ENCODE data around the gene EPM2A. TPM values are rescaled to one million over a fixed set of nuclear protein-coding genes. Genes with fewer than 3 reads are reported as not detected.

EPM2A gene
- polyA plus RNA-seq, 5 donors, result 6.5 to 8.9 (median 6.8) TPM

DNA sequence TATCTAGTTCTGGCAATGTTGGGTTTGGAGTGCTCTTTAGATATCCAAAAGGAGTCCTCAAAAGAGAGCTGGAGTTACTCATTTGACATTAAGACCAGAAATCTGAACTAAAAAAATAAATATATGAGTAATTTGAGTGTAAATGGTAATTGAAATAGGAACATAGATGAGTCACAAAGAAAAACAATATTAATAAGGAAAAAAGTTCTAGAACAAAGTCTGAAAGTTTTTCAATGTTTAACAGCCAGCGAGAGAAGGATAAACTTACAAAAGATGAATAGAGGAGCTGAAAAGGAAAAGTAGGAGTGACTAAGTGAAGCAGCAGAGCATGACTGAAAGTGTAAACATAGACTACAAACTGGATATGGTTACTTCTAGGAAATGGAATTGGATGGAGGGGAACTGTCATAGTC, 46.8 kb downstream of the EPM2A start:
- no peak for DNase-seq

DNA sequence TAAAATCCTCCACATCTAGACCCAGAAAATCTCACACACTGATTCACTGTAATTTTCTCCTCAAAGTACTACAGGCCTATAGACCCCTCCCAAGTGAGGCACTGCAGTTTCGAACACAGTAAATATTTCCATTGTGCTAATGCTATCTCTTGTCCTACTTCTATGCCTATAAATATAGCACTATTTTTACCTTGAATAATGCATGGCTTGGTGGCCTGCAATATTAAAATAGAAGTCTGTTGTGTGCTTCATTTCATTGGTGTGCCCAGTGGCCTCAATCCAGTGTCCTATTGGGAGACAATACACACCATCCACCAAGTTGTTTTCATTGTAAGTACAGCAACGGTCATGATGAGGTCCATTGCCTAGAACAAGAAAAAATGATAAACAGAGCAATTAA, 49.4 kb downstream of the EPM2A start:
- no peak for DNase-seq

DNA sequence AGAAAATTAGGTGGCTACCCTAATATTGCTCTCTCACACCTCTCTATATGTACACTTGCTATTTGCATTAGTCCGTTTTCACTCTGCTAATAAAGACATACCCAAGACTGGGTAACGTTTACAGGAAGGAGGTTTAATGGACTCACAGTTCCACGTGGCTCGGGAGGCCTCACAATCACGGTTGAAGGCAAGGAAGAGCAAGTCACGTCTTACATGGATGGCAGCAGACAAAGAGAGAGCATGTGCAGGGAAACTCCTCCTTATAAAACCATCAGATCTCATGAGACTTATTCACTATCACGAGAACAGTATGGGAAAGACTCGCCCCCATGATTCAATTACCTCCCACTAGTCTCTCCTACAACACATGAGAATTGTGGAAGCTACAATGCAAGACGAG, 53.4 kb downstream of the EPM2A start:
- DNase-seq, result no peak

DNA sequence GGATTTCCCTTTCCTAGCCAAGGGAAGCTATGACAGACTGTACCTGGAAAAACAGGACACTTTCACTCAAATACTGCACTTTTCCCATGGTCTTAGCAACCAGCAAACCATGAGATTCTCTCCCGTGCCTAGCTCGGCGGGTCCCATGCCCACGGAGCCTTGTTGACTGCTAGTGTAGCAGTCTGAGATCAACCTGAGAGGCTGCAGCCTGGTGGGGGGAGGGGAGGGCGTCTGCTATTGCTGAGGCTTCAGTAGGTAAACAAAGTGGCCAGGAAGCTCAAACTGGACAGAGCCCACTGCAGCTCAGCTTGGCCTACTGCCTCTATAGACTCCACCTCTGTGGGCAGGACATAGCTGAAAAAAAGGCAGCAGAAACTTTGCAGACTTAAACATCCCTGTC, 61.8 kb downstream of the EPM2A start:
- DNase-seq, result no peak

DNA sequence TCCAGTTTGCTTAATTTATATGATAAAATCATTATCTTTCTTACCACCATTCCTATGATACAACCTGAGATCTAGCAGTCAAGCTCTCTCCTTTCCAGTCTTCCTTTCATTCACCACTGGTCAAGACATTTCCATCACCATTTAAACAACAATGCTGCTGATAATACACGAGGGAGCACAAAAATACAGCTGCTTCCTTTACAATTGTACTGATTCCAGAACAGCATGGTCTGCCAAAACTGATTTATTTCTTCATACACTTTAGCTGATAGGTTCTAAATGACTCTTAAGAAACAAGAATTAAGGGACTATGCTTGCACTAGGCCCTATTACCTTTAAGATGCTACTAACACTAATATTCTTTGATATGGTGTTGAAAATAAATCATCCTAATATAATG, 65.0 kb downstream of the EPM2A start:
- DNase-seq, result no peak

DNA sequence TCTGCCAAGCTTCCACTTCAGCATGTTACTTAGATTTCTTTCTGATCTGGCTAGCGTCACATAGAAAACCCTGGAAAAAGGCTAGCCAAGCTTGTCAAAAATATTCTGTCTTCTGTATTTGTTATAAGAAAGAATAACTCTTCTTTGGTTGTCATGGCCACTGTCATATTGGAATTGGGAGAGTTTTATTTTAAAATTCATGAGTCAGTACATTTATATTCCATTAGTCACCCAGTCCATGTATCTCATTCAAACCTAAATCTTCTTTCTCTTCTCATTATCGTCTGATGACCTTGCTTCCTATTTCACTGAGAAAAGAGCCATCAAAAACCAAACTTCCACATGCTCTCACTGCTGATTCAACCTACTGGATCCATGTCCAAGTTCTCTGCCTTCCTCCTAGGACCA, 65.7 kb downstream of the EPM2A start:
- DNase-seq, result no peak

DNA sequence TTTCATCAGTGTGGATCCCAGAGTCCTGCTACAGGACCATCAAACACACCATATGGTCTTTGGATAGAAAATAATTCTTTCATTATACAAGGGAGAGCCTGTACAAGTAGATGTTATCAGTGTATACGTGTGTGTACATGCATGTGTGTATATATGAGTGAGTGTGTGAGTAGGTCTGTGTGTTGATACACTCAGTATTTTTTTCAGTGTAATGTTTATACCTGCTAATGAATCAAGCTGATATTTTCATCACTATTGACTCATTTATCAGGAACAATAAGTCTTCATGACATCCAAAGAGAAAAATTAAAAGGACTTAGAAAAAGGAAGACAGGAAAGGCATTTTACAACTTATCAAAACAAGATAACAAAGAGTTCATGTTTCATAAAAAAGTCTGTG, 66.5 kb downstream of the EPM2A start:
- no peak for DNase-seq

DNA sequence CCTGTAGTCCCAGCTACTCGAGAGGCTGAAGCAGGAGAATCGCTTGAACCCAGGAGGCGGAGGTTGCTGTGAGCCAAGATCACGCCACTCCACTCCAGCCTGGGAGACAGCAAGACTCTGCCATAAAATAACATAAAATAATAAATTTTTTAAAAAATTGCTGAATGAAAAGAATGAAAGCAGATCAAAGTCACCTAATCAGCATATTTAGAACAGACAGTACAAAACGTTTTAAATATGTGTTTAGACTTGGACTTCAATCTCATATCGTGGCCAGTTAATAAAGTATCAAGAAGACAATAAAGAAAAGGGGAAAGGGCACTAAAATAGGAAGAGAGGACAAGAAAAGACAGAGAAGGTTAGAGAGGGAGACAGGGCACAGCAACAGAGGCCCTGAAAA, 74.6 kb downstream of the EPM2A start:
- no peak for DNase-seq

DNA sequence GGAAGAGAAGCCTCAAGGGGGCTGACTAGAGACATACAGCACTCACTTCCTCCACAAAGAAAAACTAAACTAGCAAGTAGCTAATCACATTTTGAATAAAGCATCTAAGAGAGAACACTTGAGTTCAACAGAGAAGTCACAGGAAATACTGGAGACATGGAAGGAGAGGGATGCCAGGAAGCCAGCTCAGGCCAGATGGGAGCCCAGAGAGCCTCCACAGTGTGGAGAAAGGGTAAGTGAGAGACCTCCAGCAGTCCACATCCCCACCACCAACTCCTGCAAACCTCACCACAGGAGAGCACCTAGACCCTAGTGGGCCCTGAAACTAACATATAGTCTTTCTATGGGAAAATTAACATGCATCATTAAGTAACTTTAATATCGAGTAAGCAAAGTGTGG, 79.2 kb downstream of the EPM2A start:
- DNase-seq, result no peak

DNA sequence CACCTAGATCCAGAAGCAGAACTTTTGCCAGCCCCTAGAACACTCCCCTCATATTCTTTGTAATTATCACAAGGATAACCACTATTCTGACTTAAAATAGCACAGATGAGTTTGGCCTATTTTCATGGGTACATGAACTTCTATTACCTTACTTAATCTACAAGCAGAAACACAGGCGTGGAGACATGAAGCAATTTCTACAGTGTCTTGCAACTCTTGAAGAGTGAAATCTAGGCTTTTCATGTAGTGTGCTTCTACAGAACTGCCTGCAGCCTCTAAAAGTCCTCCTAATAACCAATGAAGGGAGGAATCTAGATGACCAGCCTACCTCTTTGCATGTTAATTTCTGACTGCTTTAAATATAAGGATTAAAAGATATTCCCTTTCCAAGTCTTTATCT, 82.7 kb downstream of the EPM2A start:
- no peak for DNase-seq

DNA sequence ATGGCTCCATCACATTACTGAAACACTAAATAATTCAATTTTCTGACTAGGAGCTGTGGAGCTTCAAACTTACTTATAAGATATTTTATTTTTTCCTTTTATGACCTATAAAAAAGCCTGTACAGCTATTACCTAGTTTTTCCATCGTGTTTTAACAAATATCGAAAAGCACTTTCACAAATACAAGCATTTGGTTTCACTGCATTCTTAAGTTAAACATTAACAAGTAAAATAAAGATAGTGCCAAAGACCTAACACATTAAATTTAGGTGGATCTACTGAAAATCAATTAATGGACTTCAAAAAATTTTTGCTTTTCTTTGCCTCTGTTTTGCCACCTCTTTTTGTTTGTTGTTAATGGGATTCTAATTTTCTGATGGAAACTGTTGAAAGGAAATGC, 83.3 kb downstream of the EPM2A start:
- no peak for DNase-seq

DNA sequence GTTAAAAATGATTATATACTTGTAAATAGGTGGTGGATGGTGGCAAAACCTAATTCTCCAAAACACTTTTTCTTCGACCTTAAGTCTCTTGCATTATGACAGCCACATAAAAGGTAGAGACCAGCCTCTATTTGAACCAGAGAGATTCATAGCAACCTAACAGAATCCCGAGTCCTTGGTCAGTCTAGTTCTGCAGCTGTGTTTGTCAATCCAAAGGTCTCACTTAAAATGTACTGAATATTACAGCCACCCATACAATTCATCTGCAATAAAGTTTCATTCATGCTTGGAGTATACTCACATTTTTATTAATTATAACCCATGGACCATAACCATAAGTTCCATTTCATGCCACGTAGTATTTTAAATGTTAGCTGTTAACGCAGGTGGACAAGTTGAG, 87.2 kb downstream of the EPM2A start:
- DNase-seq, result no peak

DNA sequence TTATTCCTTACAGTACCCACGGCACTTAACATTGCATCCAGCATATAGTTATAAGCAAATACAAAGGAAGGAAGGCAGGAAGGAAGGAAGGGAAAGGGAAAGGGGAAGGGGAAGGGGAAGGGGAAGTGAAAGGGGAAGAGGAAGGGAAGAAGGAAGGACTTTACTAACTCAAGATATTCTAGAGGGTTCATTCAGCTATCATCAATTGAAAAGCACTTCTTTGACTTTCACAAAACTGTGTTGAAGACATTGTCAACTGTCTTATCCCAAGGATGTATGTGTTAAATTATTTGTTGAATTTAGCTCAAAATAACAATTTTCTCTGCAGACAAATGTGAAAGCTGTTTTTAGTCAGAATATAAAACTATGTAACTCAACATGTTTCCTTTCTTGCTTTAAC, 87.7 kb downstream of the EPM2A start:
- no peak for DNase-seq

DNA sequence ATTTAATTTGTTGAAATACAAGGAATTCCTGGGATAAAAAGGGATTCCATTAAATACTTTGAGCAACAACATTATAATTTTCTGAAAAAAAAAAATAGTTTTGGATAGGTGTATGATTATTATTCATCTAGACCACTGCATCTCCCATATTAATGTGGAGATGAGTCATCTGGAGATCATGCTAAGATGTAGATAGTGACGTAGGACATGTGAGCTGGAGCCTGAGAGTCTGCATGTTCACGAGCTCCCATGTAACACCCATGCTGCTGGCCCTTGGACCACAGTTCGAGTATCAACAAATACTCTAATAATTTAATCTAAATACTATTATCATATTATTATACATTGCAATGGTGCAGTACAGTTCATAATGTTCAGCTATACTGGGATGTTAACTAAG, 91.6 kb downstream of the EPM2A start:
- no peak for DNase-seq

DNA sequence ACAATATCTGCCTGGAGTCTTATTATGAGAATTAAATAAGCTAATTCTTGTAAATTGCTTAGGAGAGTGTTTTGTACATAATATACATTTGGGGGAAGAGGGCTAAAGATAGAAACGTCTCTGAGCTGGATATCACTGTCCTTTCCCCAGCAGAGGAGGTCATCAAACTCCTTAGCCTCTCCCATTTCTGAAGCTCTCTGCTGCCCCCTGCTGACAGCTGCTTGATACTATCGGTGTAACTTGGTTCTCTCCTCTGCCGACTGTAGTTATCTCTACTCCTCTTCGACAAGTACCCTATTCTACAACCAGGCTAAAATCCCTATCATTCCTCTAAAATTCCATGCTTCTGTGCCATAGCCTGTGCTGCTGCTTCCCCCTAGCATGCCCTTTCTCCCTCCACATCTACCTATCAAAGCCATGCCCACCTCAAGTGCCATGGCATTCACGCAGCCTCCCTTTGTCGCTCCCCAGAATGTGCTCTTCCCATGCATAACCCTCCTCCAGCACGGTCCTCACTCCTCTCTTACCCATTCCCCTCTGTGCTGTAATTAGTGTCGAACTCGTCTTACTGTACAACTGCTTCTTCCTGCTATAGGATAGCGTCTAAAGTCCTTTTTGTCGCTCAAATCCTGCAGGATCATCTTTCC, 101.2 kb downstream of the EPM2A start:
- peak; percentile 54 to 76 for DNase-seq

DNA sequence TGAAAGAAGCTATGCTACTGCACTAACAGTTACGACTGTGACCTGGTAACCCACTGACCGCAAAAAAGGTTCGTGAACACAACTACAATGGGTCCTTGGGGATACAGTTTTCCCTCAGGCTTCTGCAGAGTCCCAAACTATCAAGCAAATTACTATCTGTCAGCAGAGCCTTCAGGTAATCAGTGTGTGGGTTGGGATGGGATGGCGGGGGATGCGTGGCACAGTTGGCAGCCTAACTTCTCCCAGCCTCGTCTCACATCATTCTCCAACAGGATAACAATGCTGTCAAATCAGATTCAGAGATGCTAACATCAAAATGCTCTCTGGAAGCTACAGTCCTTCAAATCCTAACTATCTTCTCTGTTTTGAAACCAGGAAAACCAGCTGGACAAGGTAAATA, 102.3 kb downstream of the EPM2A start:
- no peak for DNase-seq

DNA sequence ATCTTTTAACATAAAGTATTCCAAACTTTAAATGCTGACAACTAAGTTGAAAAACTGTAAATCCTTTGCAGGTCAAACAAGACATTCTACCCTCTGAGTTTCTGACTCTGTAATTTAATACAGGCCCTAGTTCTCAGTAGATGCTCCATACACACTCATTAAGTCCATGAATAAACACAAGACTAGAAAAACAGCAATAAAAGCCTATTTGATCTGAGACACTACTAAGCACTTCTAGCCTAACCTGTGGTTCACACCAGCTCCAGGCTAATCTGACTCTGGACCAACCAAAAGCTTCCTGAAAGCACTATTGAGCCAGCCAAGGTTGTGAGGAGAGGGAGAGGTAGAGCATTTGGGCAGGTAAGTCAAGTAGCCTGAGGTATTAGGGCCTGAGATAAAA, 103.9 kb downstream of the EPM2A start:
- no peak for DNase-seq

DNA sequence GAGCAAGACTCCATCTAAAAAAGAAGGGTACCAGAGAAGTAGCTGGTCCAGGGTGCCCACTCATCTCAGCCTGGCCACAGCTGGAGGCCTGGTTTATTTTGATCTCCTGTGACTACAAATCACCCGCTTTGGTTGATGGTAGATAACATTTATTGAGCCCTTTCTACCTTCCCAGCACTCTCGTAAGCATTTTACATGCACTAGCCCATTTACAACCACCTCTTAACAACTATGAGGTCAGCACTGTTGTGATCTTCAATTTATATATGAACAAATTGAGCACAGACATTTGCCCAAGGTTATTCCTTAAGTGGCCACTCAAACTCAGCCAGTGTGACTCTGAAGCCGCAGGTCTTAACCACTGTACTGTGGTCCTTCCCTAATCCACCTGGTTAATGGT, 104.7 kb downstream of the EPM2A start:
- DNase-seq, result no peak

DNA sequence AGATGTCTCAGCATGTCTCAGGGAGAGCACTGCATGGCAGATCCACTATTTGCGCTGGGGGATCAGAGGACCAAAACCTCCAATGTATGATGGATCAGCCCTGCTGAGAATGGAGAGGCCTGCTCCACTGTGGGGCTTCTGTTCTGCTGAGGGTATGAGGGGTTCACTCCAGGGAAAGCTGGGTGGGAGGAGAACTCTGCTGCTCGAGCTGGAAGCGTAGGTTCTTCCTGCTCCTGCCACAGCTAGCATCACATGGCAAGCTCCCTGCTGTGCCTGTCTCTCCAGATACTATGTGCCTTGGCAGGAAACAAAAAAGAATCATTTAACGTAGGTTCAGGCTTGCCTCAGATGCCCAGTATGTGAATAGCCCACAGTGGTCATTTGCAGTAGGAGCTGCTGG, 105.8 kb downstream of the EPM2A start:
- DNase-seq, result no peak

DNA sequence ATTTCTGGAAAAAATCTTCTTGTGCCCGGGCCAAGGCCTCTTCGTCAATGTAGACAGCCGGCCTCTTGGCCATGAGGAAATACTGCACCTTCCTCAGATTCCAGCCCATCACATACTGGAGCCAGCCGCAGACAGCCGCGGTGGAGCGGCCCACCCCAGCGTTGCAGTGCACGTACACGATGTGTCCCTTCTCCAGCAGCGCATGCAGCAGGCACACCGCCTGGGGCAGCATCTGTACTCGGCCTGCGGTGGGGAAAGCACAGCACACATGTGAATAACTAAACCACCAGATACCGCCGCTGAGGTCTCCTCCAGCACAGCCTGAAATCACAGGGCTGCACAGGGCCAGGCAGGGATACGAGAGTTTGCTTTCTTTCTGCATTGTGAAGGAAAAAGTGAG, 107.9 kb downstream of the EPM2A start:
- DNase-seq, result no peak

DNA sequence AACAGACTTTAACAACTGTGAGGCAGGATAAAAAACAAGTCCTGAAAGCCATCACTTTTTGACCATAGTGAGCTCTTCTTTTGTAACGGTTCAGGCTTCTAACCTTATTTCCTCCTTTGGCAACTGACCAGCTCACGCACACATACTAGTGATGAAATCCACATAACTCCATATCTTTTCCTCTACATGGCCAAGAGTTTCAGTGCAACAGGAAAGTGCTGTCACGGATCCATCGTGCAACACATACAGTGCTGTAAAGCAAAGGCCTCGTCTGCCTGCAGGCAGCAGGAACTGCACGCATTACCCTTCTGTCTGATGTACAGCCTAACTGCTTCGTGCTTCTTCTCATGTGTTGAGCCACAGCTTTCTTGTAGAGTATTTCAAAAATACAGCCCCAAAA, 108.5 kb downstream of the EPM2A start:
- peak; percentile 7 to 11 for DNase-seq

DNA sequence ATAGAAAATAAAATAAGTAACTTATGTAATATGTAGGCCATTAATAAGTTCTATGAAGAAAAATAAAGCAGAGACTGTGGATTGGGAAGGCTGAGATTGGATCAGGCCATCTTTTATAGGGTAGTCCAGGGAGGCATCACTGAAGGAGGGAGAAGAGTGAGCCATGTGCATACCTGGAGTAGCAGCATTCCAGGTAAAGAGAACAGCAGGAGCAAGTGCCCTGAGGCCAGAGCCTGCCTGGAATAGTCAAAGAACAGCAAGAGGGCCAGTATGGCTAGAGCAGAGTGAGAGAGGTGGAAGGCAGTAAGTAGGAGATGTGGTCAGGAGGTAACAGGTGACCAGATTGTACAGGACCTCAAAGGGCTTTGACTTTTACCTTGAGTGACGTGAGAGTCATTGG, 112.1 kb downstream of the EPM2A start:
- no peak for DNase-seq

DNA sequence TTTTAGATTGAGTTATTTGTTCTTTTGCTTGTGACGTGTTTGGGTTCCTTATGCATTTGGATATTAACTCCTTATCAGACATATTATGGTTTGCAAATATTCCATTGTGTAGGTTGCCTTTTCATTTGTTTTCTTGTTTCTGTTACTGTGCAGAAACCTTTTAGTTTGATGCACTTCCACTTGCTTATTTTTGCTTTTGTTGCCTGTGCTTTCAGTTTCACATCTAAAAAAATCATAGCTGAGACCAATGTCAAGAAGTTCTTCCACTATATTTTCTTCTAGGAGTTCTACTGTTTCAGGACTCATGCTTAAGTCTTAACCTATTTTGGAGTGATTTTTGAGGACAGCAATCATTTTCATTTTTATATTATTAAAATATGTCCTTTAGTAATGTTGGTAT, 113.5 kb downstream of the EPM2A start:
- DNase-seq, result no peak

DNA sequence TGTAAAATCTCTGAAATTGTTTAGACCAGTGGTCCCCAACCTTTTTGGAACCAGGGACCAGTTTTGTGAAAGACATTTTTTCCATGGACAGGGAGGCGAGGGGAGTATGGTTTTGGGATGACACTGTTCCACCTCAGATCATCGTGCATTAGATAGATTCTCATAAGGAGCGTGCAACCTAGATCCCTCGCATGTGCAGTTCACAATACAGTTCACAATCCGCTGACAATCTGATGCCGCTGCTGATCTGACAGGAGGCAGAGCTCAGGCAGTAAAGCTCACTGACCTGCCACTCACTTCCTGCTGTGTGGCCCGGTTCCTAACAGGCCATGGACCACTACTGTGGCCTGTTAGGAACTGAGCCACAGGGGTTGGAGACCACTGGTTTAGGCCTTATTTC, 115.2 kb downstream of the EPM2A start:
- no peak for DNase-seq

DNA sequence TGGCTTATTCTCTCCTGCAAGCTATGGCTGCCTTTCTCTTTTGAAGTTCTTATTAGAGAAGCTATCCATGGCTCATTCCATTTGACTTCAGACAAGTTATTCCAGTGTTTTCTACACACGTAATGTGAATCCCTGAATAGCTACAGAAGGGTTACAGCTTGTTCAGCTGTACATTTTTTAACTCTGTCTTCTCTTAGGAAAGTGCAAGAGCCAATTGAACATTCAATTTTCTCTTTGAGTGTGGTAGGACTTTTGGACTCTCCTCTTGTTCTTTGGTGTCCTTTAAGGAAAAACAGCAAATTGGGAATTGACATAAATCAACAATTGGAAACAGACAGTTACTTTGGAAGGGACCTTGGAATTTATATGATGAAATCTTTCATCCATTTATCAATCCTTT, 125.8 kb downstream of the EPM2A start:
- DNase-seq, result no peak

Measured in right lung (tissue), 5 donors.